ENCODE data around the gene SERTAD1.

Gene SERTAD1

GRCh38 chr19:40377876-40378385 is 47.9 kb downstream of the SERTAD1 start:
- Histone ChIP-seq H3K4me1 (ENCODE audit: control insufficient read depth, low read length) (peaks cover 3% of the 10 kb centered on the region), H3K79me2 (ENCODE audit: control insufficient read depth, low read length) (no peaks in the 10 kb centered on the region), H3K36me3 (ENCODE audit: control insufficient read depth, low read length) (no peaks in the 10 kb centered on the region), H3K27me3 (ENCODE audit: control insufficient read depth, low read length) (no peaks in the 10 kb centered on the region), H3K4me2 (ENCODE audit: low read length) (no peak overlapping the region), H3K27ac (ENCODE audit: low read depth, low read length) (no peak overlapping the region), H3K9me2 (replicated peaks; ENCODE audit: control insufficient read depth, low read length) (no peaks in the 10 kb centered on the region), H4K20me1 (ENCODE audit: control insufficient read depth, insufficient read depth, low read depth, low read length) (no peaks in the 10 kb centered on the region), H3F3A (ENCODE audit: control insufficient read depth, insufficient read depth) (no peaks in the 10 kb centered on the region), H3K9me3 (ENCODE audit: control insufficient read depth, insufficient read depth, low read length) (no peaks in the 10 kb centered on the region), H3K4me3 (ENCODE audit: low read length) (no peak overlapping the region)
- TF ChIP-seq EZH2phosphoT487 (IDR thresholded peaks at IDR 0.05; ENCODE audit: borderline replicate concordance, low read length): no peak
- no peak for TF ChIP-seq CTCF (IDR thresholded peaks at IDR 0.05; ENCODE audit: low read depth, low read length, poor library complexity, severe bottlenecking)

GRCh38 chr19:40376286-40376862 is 49.4 kb downstream of the SERTAD1 start:
- Histone ChIP-seq H4K20me1 (ENCODE audit: control insufficient read depth, insufficient read depth, low read depth, low read length) (no peaks in the 10 kb centered on the region), H3K9me3 (ENCODE audit: control insufficient read depth, insufficient read depth, low read length) (no peaks in the 10 kb centered on the region), H3K4me1 (ENCODE audit: control insufficient read depth, low read length) (peaks cover 13% of the 10 kb centered on the region), H3K9me2 (replicated peaks; ENCODE audit: control insufficient read depth, low read length) (no peaks in the 10 kb centered on the region), H3K36me3 (ENCODE audit: control insufficient read depth, low read length) (no peaks in the 10 kb centered on the region), H3K79me2 (ENCODE audit: control insufficient read depth, low read length) (no peaks in the 10 kb centered on the region), H3K27ac (ENCODE audit: low read depth, low read length) (no peak overlapping the region), H3K27me3 (ENCODE audit: control insufficient read depth, low read length) (no peaks in the 10 kb centered on the region), H3K4me2 (ENCODE audit: low read length) (no peak overlapping the region), H3K4me3 (ENCODE audit: low read length) (no peak overlapping the region), H3F3A (ENCODE audit: control insufficient read depth, insufficient read depth) (no peaks in the 10 kb centered on the region)
- TF ChIP-seq CTCF (IDR thresholded peaks at IDR 0.05; ENCODE audit: low read depth, low read length, poor library complexity, severe bottlenecking) (no peak), EZH2phosphoT487 (IDR thresholded peaks at IDR 0.05; ENCODE audit: borderline replicate concordance, low read length) (no peak)

- TF ChIP-seq EZH2phosphoT487 (IDR thresholded peaks at IDR 0.05; ENCODE audit: borderline replicate concordance, low read length) (no peak), CTCF (IDR thresholded peaks at IDR 0.05; ENCODE audit: low read depth, low read length, poor library complexity, severe bottlenecking) (no peak)
- Histone ChIP-seq H3K9me3 (ENCODE audit: control insufficient read depth, insufficient read depth, low read length) (no peaks in the 10 kb centered on the region), H3K4me3 (ENCODE audit: low read length) (no peak overlapping the region), H4K20me1 (ENCODE audit: control insufficient read depth, insufficient read depth, low read depth, low read length) (no peaks in the 10 kb centered on the region), H3K27me3 (ENCODE audit: control insufficient read depth, low read length) (no peaks in the 10 kb centered on the region), H3F3A (ENCODE audit: control insufficient read depth, insufficient read depth) (no peaks in the 10 kb centered on the region), H3K4me1 (ENCODE audit: control insufficient read depth, low read length) (peaks cover 13% of the 10 kb centered on the region), H3K9me2 (replicated peaks; ENCODE audit: control insufficient read depth, low read length) (no peaks in the 10 kb centered on the region), H3K4me2 (ENCODE audit: low read length) (no peak overlapping the region), H3K36me3 (ENCODE audit: control insufficient read depth, low read length) (no peaks in the 10 kb centered on the region), H3K79me2 (ENCODE audit: control insufficient read depth, low read length) (no peaks in the 10 kb centered on the region), H3K27ac (ENCODE audit: low read depth, low read length) (no peak overlapping the region)
Observed at GRCh38 chr19:40374084-40374483, 51.7 kb downstream of the SERTAD1 start.

Data from DOHH2 (cell line).